Colonic mucosa (tissue), 4 donors: Measurements from ENCODE around the gene RAP1GDS1. TPM values are rescaled to one million over a fixed set of nuclear protein-coding genes. Genes with fewer than 3 reads are reported as not detected.

Source experiments
- DNase-seq: peaks from one replicate; pipeline ENCODE4 v3.0.0-alpha.2; 2020
- H3K27ac ChIP-seq: fragments of 200-600 bp; one replicate; pipeline ENCODE4 v1.8.0; 2021
- H3K27me3 ChIP-seq: fragments of 200-600 bp; one replicate; pipeline ENCODE4 v1.8.0; 2021
- H3K36me3 ChIP-seq: fragments of 200-600 bp; one replicate; pipeline ENCODE4 v1.8.0; 2021
- H3K4me1 ChIP-seq: fragments of 200-600 bp; one replicate; pipeline ENCODE4 v1.8.0; 2021; ENCODE audit warnings: mild to moderate bottlenecking
- H3K4me3 ChIP-seq: fragments of 200-600 bp; one replicate; pipeline ENCODE4 v1.8.0; 2021
- H3K9ac ChIP-seq, 2 donors: one replicate each; pipeline ENCODE4 v1.7.0; 2013; ENCODE audit warnings: control low read depth in 2 of 2, low read depth in 2 of 2, low read length in 2 of 2
- H3K9me3 ChIP-seq: fragments of 200-600 bp; one replicate; pipeline ENCODE4 v1.8.0; 2021
- intact Hi-C: fragments of 100-400 bp; cut with DNase I; formaldehyde crosslinking; loops from one replicate; pipeline ENCODE4 v1.14.1; 2022
- total RNA-seq, 2 donors: library from RNA; stranded (reverse); fragmentation: NEBNext Ultra II Directional in 1 of 2; extraction: Animal tissue kit (Norgen Biotek cat#: 25700) in 1 of 2; gene quantifications; one replicate each; pipeline ENCODE4 v1.2.1, GENCODE V29; 2021
- TF ChIP-seq, protein P1 (sequence below): fragments of 200-600 bp; IDR thresholded peaks from one replicate; pipeline ENCODE4 v1.8.0; 2022; ENCODE audit warnings: antibody characterized with exemption, mild to moderate bottlenecking
- donor health status: healthy.
- donor health status: DM: no; HTN: no; CAD: no.
- donor health status: DM: no; HTN: no; CAD: no.

The RAP1GDS1 gene
- total RNA-seq, 2 donors from 2014 or later, result 38.4 to 42.3 TPM

DNA sequence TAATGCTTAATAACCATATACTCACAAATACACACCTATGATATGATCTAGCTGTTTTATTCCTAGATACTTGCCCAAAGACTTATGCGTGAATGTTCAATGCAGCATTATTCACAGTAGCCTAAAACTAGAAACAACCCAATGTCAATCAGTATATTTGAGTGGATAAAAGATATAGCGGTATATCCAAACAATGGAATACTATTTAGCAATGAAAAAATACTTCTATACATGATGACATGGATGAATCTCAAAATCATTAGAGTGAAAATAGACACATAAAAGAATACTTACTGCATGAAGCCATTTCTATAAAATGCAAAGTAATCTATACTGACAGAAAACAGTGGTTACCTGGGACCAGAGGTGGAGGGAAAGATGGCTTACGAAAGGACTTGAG is 108.1 kb downstream of the RAP1GDS1 start:
- TF ChIP-seq, protein P1, sequence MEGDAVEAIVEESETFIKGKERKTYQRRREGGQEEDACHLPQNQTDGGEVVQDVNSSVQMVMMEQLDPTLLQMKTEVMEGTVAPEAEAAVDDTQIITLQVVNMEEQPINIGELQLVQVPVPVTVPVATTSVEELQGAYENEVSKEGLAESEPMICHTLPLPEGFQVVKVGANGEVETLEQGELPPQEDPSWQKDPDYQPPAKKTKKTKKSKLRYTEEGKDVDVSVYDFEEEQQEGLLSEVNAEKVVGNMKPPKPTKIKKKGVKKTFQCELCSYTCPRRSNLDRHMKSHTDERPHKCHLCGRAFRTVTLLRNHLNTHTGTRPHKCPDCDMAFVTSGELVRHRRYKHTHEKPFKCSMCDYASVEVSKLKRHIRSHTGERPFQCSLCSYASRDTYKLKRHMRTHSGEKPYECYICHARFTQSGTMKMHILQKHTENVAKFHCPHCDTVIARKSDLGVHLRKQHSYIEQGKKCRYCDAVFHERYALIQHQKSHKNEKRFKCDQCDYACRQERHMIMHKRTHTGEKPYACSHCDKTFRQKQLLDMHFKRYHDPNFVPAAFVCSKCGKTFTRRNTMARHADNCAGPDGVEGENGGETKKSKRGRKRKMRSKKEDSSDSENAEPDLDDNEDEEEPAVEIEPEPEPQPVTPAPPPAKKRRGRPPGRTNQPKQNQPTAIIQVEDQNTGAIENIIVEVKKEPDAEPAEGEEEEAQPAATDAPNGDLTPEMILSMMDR, result no peak
- Histone ChIP-seq H3K27me3 (no peaks in the 10 kb centered on the region), H3K9me3 (no peaks in the 10 kb centered on the region), H3K36me3 (no peaks in the 10 kb centered on the region), H3K27ac (no peak overlapping the region), H3K9ac (no peak overlapping the region), H3K4me3 (no peak overlapping the region), H3K4me1 (no peaks in the 10 kb centered on the region)
- no peak for DNase-seq
- intact Hi-C loops, result no loop called here

DNA sequence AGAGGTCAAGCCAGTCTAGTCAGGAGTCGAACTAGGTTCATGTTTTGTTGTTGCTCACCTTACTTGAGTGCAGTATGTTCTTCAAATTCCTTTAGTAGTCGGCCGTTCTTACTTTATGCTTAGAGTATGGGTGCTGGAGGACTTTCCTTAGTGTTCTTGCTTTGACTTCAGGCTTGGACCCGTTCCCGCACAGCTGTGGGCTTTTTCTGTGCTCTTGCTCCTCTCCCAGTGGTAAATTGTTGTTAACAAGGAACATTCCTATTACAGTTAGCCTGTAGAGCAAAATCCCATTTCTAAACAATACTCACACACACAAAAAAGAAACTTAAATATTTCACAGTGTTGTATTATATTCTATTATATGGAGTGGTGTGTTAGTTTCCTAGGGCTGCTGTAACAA is 113.5 kb downstream of the RAP1GDS1 start:
- Histone ChIP-seq H3K9me3 (no peaks in the 10 kb centered on the region), H3K36me3 (no peaks in the 10 kb centered on the region), H3K9ac (no peak overlapping the region), H3K4me3 (no peak overlapping the region), H3K27ac (no peak overlapping the region), H3K4me1 (no peaks in the 10 kb centered on the region), H3K27me3 (no peaks in the 10 kb centered on the region)
- intact Hi-C loops, result no loop called here
- no peak for DNase-seq
- TF ChIP-seq, protein P1, result no peak

DNA sequence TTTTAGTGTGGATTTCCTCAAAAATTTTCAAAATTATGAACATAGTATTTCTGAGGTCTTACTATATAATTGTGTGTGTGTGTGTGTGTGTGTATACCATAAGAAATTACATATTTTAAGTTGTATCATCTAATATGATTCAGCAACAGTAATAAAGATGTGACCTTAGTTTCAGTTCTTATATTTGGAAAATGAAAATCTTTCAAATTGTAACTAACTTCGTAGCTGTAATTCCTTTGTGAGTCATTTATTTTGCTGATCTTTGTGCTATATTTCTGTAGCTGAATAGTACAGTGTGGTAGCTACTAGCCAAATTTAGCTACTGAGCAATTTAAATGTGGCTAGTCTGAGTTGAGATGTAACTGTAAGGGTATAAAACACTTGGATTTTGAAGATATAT is 116.4 kb downstream of the RAP1GDS1 start:
- DNase-seq, result no peak
- H3K27ac ChIP-seq, result no peak overlapping the region
- no peak overlapping the region for H3K9ac ChIP-seq
- H3K27me3 ChIP-seq, result no peaks in the 10 kb centered on the region
- no peak overlapping the region for H3K4me3 ChIP-seq
- H3K4me1 ChIP-seq, result no peaks in the 10 kb centered on the region
- intact Hi-C loops, result no loop called here
- TF ChIP-seq, protein P1, result no peak
- H3K36me3 ChIP-seq, result no peaks in the 10 kb centered on the region
- H3K9me3 ChIP-seq, result no peaks in the 10 kb centered on the region

DNA sequence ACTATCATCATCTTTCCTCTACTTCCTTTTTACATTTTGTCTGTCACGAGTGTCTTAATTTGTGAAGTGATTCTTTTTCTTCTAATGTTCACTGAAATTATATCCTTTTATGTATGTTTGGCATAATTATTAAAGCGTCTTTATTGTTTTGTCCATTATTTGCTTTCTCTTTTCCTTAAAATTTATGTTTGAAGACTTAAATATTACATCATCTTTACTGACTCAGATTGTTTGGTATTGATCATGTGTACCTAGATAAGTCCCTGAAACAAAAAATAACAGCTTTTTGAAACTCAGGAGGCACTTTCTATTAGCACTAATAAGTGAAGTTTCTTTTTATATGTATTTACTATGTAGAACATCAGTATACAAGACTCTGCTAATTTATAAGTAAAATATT is 120.1 kb downstream of the RAP1GDS1 start:
- TF ChIP-seq, protein P1, result no peak
- Histone ChIP-seq H3K9me3 (no peaks in the 10 kb centered on the region), H3K27me3 (no peaks in the 10 kb centered on the region), H3K36me3 (no peaks in the 10 kb centered on the region), H3K4me1 (no peaks in the 10 kb centered on the region), H3K4me3 (no peak overlapping the region), H3K9ac (no peak overlapping the region), H3K27ac (no peak overlapping the region)
- intact Hi-C loops, result no loop called here
- DNase-seq, result no peak

DNA sequence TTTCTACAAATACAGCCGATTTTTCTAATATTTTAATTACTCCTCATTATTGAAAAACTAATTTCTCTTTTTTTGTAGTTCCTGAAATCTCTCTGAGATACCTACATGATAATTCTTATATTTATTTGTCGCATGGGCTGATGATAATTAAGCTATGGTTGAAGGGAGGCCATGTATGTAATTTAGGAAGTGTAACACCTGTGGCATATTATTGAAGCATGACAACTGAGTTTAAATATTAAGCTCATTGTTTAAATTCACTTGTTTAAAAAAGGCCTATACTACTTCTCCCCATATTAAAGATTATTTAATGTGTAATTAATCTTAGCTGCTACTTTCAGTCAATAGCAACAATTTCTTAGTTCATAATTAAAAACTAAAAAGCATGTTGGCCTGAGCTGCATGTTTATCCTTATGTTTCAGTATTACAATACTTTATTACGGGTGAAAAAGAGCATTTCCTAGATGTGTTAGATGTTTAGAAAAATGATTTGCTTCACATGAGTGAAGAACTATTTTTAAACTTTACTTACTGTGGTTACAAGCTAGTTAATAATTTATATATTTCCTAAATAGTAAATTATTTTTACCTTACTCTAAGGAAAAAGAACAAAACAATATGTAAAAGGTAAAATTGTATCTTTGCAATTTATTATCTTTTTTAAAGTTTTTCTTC is 122.4 kb downstream of the RAP1GDS1 start:
- no peak for DNase-seq
- Histone ChIP-seq H3K9me3 (no peaks in the 10 kb centered on the region), H3K36me3 (no peaks in the 10 kb centered on the region), H3K27me3 (no peaks in the 10 kb centered on the region), H3K4me3 (no peak overlapping the region), H3K27ac (no peak overlapping the region), H3K4me1 (no peaks in the 10 kb centered on the region), H3K9ac (no peak overlapping the region)
- intact Hi-C loops, result no loop called here
- TF ChIP-seq, protein P1, result no peak
